K562 (cell line): ENCODE data around the gene AKT1S1. TPM values are rescaled to one million over a fixed set of nuclear protein-coding genes. Genes with fewer than 3 reads are reported as not detected.

Experiments
- ATAC-seq: fragments of 200-7000 bp; cut with Tn5 transposase; 3 replicates; pipeline ENCODE4 v1.9.1; 2020; ENCODE audit warnings: moderate library complexity
- BruUV-seq: library from RNA; stranded (reverse); fragments of 400-500 nt; replicated peaks from 2 replicates; lab custom pipeline; 2021; lab: Mats Ljungman, UMichigan
- CTCF ChIA-PET: fragments of 300-600 bp; formaldehyde crosslinking; extraction: SDS; loops from one replicate; lab custom pipeline; 2021; ENCODE audit warnings: low intra/inter-chr PET ratio; lab: Yijun Ruan, JAX
- POLR2A ChIA-PET: fragments of 300-600, 350-650 bp; sonication (Branson Sonifier 250); formaldehyde crosslinking; extraction: SDS; loops from one replicate; lab custom pipeline; 2021; ENCODE audit warnings: antibody characterized with exemption, inconsistent platforms; lab: Yijun Ruan, JAX
- DNase-seq, 4 experiments: peaks; one replicate each; pipeline versions ENCODE4 v3.0.0 to v3.0.0-alpha.2; 2011 to 2018; ENCODE audit warnings: low spot score in 3 of 4, mixed read lengths in 3 of 4; ENCODE audit errors: extremely low read depth in 1 of 4
- FAIRE-seq: peaks from 2 replicates; lab custom pipeline; 2011; peaks lifted over from hg19 to GRCh38; lab: Jason Lieb, UNC
- H2AFZ ChIP-seq: 2 replicates; pipeline ENCODE4 v1.6.0; 2011; ENCODE audit warnings: low read depth, low read length, control low read depth, inconsistent platforms
- H3K27ac ChIP-seq: fragments of 200-600 bp; 3 replicates; pipeline ENCODE4 v1.8.0; 2011; ENCODE audit warnings: low read depth, mild to moderate bottlenecking, control low read depth, inconsistent platforms, low read length, moderate library complexity, mixed read lengths; ENCODE audit errors: extremely low read depth
- H3K27me3 ChIP-seq, 2 experiments: fragments of 300-600 bp in 1 of 2; 2 replicates in 1 of 2; 3 replicates in 1 of 2; pipeline versions ENCODE4 v1.6.0 to v1.8.0; 2011; ENCODE audit warnings: inconsistent platforms in 2 of 2, low read length in 2 of 2, mild to moderate bottlenecking in 1 of 2, mixed read lengths in 1 of 2, moderate library complexity in 1 of 2; ENCODE audit not compliant: control insufficient read depth in 2 of 2, insufficient read depth in 2 of 2
- H3K36me3 ChIP-seq: fragments of 300-600 bp; 3 replicates; pipeline ENCODE4 v1.8.0; 2011; ENCODE audit warnings: mild to moderate bottlenecking, low read length, inconsistent platforms; ENCODE audit not compliant: control insufficient read depth, insufficient read depth
- H3K4me1 ChIP-seq, 2 experiments: fragments of 200-600 bp in 1 of 2; replicated peaks in 1 of 2; 2 replicates in 1 of 2; 3 replicates in 1 of 2; pipeline versions ENCODE4 v1.5.1 to v1.8.0; 2011; ENCODE audit warnings: inconsistent platforms in 2 of 2, low read length in 2 of 2, mild to moderate bottlenecking in 1 of 2, mixed read lengths in 1 of 2, moderate library complexity in 1 of 2; ENCODE audit not compliant: control insufficient read depth in 2 of 2, insufficient read depth in 2 of 2
- H3K4me2 ChIP-seq: 2 replicates; pipeline ENCODE4 v1.6.1; 2011; ENCODE audit warnings: low read length, control low read depth, inconsistent platforms, mixed read lengths; ENCODE audit not compliant: insufficient read depth
- H3K4me3 ChIP-seq: fragments of 200-600 bp; sonication (generic), shearing (Covaris generic); 2 replicates; pipeline ENCODE4 v1.5.1; 2016; ENCODE audit warnings: control low read depth, inconsistent platforms
- H3K79me2 ChIP-seq: fragments of 200-600 bp; 3 replicates; pipeline ENCODE4 v1.8.0; 2011; ENCODE audit warnings: low read length, inconsistent platforms; ENCODE audit not compliant: control insufficient read depth, insufficient read depth
- H3K9ac ChIP-seq, 2 experiments: 2 replicates each; pipeline versions ENCODE4 v1.6.0 to v1.6.1; 2011; ENCODE audit warnings: low read depth in 2 of 2, low read length in 2 of 2, control low read depth in 1 of 2, inconsistent platforms in 1 of 2, mild to moderate bottlenecking in 1 of 2, mixed read lengths in 1 of 2; ENCODE audit not compliant: insufficient read depth in 1 of 2
- H3K9me1 ChIP-seq: one replicate; pipeline ENCODE4 v1.6.0; 2011; ENCODE audit warnings: inconsistent platforms, mild to moderate bottlenecking, low read length, moderate library complexity; ENCODE audit not compliant: control insufficient read depth, insufficient read depth
- H3K9me3 ChIP-seq: replicated peaks from 2 replicates; pipeline ENCODE4 v1.5.1; 2011; ENCODE audit warnings: low read depth, low read length, inconsistent platforms; ENCODE audit not compliant: control insufficient read depth, insufficient read depth
- H4K20me1 ChIP-seq: replicated peaks from 2 replicates; pipeline ENCODE4 v1.6.1; 2011; ENCODE audit warnings: low read length, inconsistent platforms, mixed read lengths; ENCODE audit not compliant: control insufficient read depth, insufficient read depth
- ATF1 ChIP-seq, 2 experiments: fragments of 450-650 bp in 1 of 2; IDR thresholded peaks; 2 replicates each; pipeline ENCODE4 v1.6.1; 2016; ENCODE audit warnings: missing compliant biosample characterization in 1 of 2, missing genetic modification characterization in 1 of 2
- CREM ChIP-seq: IDR thresholded peaks from 2 replicates; pipeline ENCODE4 v1.6.1; 2014; ENCODE audit warnings: antibody characterized with exemption, low read depth
- NFIC ChIP-seq: fragments of 450-650 bp; IDR thresholded peaks from 2 replicates; pipeline ENCODE4 v1.6.1; 2017; ENCODE audit warnings: mild to moderate bottlenecking, inconsistent platforms
- SAP30 ChIP-seq: fragments of 200-600 bp; sonication (generic); IDR thresholded peaks from 2 replicates; pipeline ENCODE4 v1.6.1; 2012; ENCODE audit warnings: borderline replicate concordance, low read depth, mild to moderate bottlenecking, moderate library complexity, low read length, control low read depth, inconsistent platforms; ENCODE audit not compliant: insufficient read depth, poor library complexity, severe bottlenecking
- SP2 ChIP-seq: IDR thresholded peaks from 2 replicates; pipeline ENCODE4 v1.6.1; 2011; ENCODE audit warnings: mild to moderate bottlenecking, low read depth, low read length, moderate library complexity; ENCODE audit not compliant: poor library complexity, severe bottlenecking; ENCODE audit errors: extremely low read depth
- ZBTB1 ChIP-seq: sonication (generic); formaldehyde crosslinking; IDR thresholded peaks from 2 replicates; pipeline ENCODE4 v1.8.1; 2023; ENCODE audit warnings: missing genetic modification reagents, low read depth, mild to moderate bottlenecking, borderline replicate concordance
- ZMIZ1 ChIP-seq, 2 experiments: fragments of 150-350 bp in 1 of 2; IDR thresholded peaks; 2 replicates each; pipeline ENCODE4 v1.6.1; 2012 to 2016; ENCODE audit warnings: low read depth in 2 of 2, low read length in 2 of 2, mild to moderate bottlenecking in 1 of 2, moderate library complexity in 1 of 2
- WGBS: fragments of 100-300 bp; shearing (Covaris generic); methylation state at CpG from one replicate; pipeline ENCODE4 v1.1.6; 2016; ENCODE audit warnings: low coverage, mixed read lengths; ENCODE audit not compliant: insufficient coverage; ENCODE audit errors: missing lambda C conversion rate; 5-methylcytosine and 5-hydroxymethylcytosine counted together
- in situ Hi-C: fragments of 300-500 bp; cut with MboI; formaldehyde crosslinking; loops from 4 replicates; pipeline ENCODE4 v1.15.0; 2018; ENCODE audit warnings: inconsistent platforms, mixed read lengths
- intact Hi-C: fragments of 100-400 bp; cut with micrococcal nuclease; formaldehyde crosslinking; loops from 2 replicates; pipeline ENCODE4 v1.14.2; 2022
- polyA plus RNA-seq, 8 experiments: library from polyadenylated mRNA; depleted of rRNA in 4 of 8; stranded (reverse) in 5 of 8; unstranded in 3 of 8; fragments of >200 nt; fragmentation: Nextera tagmentation in 2 of 8; fragmentation: Illumina TruSeq in 1 of 8; extraction: Ambion mirVana in 2 of 8; extraction: Trizol in 1 of 8; gene quantifications; 2 replicates each; pipeline versions ENCODE4 v1.2.1 to v1.2.3, GENCODE V29; 2011 to 2014; ENCODE audit warnings: inconsistent platforms in 1 of 8, missing spikeins in 1 of 8
- total RNA-seq, 7 experiments: library from RNA; depleted of rRNA in 6 of 7; stranded (reverse); fragments of >200 nt in 6 of 7; fragmentation: Illumina TruSeq in 2 of 7; extraction: Trizol in 2 of 7; gene quantifications; 2 replicates each; pipeline versions ENCODE4 v1.2.1 to v1.2.3, GENCODE V29; 2011 to 2021; ENCODE audit warnings: low replicate concordance in 1 of 7

AKT1S1 gene
- total and polyA plus RNA-seq, 9 of the 15 experiments (the other 6 are each of a cell fraction or from before 2014, with no cell fraction given) = 1.2 to 50.3 (median 17.1) TPM

DNA sequence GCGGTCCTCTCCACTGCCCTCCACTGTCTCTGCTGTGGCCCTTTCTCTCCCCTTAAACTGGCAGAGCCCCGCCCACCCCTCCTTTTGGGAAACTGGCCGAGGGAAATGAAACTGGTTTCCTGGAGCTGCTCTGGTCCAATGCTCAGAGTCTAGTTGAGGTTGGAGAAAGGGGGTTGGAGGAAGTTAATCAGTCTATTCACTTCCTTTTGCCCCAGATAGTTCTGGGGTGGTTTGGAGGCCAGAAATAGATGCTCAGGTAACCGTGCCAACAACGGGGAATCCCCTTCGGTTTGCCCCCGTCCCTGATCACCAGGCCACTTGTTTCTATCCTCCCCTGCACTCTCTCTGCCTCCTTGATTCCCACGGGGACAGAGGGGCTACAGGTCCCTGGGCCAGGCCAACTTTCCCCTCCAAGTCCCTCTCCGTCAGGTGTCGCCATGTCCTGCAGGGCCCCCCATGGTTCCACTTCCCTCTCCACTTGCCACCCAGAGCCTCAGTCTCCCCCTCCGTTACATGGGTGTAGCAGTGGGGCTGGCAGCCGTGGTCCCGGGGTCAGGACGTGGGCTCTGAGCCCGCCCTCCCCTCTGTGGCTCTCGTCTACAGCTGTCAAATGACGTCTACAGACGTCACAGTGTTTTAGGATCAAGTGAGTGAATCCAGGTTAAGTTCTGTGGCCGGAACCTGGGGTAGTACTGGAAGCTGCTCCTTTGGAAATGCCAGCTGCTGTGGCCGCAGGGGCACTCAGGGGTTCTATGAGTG lies 19.9 kb upstream of the AKT1S1 start, which contains the start of gene IL4I1:
Gene IL4I1 (minus strand): TSS at position 25 of the 759 bp plus-strand sequence. CDS start 727 bp downstream, outside the sequence.
- Histone ChIP-seq H2AFZ (no peak within 1 kb of the TSS), H3K79me2 (no peaks in the 10 kb centered on the region), H3K4me2 (peak within 1 kb of the TSS; percentile 32), H3K27me3 (peaks cover 2 to 14% of the 10 kb centered on the region in 2 experiments; a peak in 3 of 5 replicates), H4K20me1 (peaks cover 3% of the 10 kb centered on the region; the same call in 1 of the 2 replicates), H3K36me3 (no peaks in the 10 kb centered on the region), H3K4me3 (no peak within 1 kb of the TSS), H3K9me3 (no peaks in the 10 kb centered on the region), H3K27ac (no peak within 1 kb of the TSS), H3K9me1 (peaks cover 5% of the 10 kb centered on the region), H3K9ac (peak within 1 kb of the TSS in 1 of 2 experiments; percentile 65; a peak in 2 of 4 replicates), H3K4me1 (peaks cover 0 to 27% of the 10 kb centered on the region in 2 experiments; a peak in 4 of 5 replicates)
- ChIA-PET POLR2A (interaction anchor here (1.5 kb wide), 1 partner anchor 10 kb away, joined by 4 read pairs; no protein-coding TSS in a partner anchor), CTCF (no interaction called here)
- ATAC-seq (no peak; the same call in 2 of the 3 replicates), FAIRE-seq (no peak), DNase-seq (no peak)
- TF ChIP-seq ZMIZ1 (IDR thresholded peaks at IDR 0.05; ENCODE audit: low read depth in 2 of 2, low read length in 2 of 2) (no peak), NFIC (no peak), CREM (peak; percentile 42; the same call in 1 of the 2 replicates), ZBTB1 (CRISPR knock-in tag) (no peak), SAP30 (no peak), ATF1 (CRISPR knock-in tag; IDR thresholded peaks at IDR 0.05) (no peak), ATF1 (tag; IDR thresholded peaks at IDR 0.05) (peak; percentile 64), SP2 (no peak)
- in situ Hi-C loops (no loop called here), intact Hi-C loops (no loop called here)
- no TSS peak for BruUV-seq
- WGBS = 31% methylated on average over 16 of the region's 20 CpGs
